ENCODE results near the gene CCDC146.

CCDC146 gene

DNA sequence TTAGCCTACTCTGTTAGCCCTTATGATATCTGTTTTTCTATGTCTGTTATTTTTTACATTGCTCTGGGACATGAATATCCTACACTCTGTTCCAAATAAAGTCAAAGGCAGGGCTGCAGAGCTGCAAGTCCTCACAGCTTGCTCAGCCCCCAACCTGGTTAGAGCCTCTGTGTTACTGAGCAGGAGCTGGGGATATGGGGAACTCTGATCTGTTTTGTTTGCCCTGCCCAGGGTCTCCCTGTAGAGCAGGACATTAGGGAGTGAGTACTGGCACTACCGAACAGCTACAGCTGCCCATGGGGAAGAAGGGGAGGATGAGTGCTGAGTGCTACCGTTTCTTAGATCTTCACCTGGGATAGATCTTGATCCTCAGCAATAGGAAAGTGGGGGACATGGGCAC is 110.1 kb downstream of the CCDC146 start:
- TF ChIP-seq, protein P1, sequence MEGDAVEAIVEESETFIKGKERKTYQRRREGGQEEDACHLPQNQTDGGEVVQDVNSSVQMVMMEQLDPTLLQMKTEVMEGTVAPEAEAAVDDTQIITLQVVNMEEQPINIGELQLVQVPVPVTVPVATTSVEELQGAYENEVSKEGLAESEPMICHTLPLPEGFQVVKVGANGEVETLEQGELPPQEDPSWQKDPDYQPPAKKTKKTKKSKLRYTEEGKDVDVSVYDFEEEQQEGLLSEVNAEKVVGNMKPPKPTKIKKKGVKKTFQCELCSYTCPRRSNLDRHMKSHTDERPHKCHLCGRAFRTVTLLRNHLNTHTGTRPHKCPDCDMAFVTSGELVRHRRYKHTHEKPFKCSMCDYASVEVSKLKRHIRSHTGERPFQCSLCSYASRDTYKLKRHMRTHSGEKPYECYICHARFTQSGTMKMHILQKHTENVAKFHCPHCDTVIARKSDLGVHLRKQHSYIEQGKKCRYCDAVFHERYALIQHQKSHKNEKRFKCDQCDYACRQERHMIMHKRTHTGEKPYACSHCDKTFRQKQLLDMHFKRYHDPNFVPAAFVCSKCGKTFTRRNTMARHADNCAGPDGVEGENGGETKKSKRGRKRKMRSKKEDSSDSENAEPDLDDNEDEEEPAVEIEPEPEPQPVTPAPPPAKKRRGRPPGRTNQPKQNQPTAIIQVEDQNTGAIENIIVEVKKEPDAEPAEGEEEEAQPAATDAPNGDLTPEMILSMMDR (IDR thresholded peaks at IDR 0.05; ENCODE audit: insufficient read depth, low read length, poor library complexity, severe bottlenecking): no peak
- no peak for TF ChIP-seq EZH2phosphoT487 (conservative IDR thresholded peaks at IDR 0.05; ENCODE audit: low read length)

DNA sequence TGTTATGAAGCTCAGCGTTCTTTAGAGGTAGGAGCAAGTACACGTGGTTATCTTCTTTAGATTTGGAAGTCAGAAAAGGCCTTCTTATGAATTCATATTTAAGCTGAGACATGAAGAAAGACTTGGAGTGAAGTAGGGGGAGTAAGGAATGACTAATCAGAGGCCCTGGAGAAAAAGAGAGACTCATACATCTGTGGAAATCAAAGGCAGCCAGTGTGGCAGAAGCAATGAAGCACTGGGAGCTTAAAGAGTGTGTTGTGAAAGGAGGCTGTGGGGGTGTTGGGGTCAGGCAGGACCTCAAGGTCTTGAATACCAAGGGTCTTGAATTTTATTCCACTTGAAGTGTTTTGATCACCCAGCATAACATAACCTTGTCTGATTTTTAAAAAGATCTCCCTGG is 112.9 kb downstream of the CCDC146 start:
- no peak overlapping the region for H3K9ac ChIP-seq (ENCODE audit: low read length)
- H3K9me2 ChIP-seq (replicated peaks; ENCODE audit: insufficient read depth, low read length): no peaks in the 10 kb centered on the region
- no peaks in the 10 kb centered on the region for H3K9me3 ChIP-seq (ENCODE audit: insufficient read depth, low read length)
- no peaks in the 10 kb centered on the region for H3K36me3 ChIP-seq (ENCODE audit: low read length)
- H3K4me2 ChIP-seq (ENCODE audit: low read depth, low read length, poor library complexity, severe bottlenecking): no peak overlapping the region
- no peaks in the 10 kb centered on the region for H3K27me3 ChIP-seq (ENCODE audit: low read length)
- H3K27ac ChIP-seq (ENCODE audit: low read depth, low read length): no peak overlapping the region
- no peaks in the 10 kb centered on the region for H3K79me2 ChIP-seq (ENCODE audit: insufficient read depth, low read length)
- no peaks in the 10 kb centered on the region for H4K20me1 ChIP-seq (ENCODE audit: low read depth, low read length)
- no peak overlapping the region for H2AFZ ChIP-seq (ENCODE audit: low read depth, low read length, severe bottlenecking)
- no peaks in the 10 kb centered on the region for H3F3A ChIP-seq (ENCODE audit: insufficient read depth)
- no peak for TF ChIP-seq EZH2phosphoT487 (conservative IDR thresholded peaks at IDR 0.05; ENCODE audit: low read length)
- TF ChIP-seq, protein P1 (IDR thresholded peaks at IDR 0.05; ENCODE audit: insufficient read depth, low read length, poor library complexity, severe bottlenecking): no peak
- H3K4me3 ChIP-seq (ENCODE audit: insufficient read depth, low read length, poor library complexity, severe bottlenecking): no peak overlapping the region

More for the DNA sequence above, 110.1 kb downstream of the CCDC146 start:
- Histone ChIP-seq H3K79me2 (ENCODE audit: insufficient read depth, low read length) (no peaks in the 10 kb centered on the region), H2AFZ (ENCODE audit: low read depth, low read length, severe bottlenecking) (no peak overlapping the region), H3K4me2 (ENCODE audit: low read depth, low read length, poor library complexity, severe bottlenecking) (no peak overlapping the region), H3K9ac (ENCODE audit: low read length) (no peak overlapping the region), H3K27me3 (ENCODE audit: low read length) (no peaks in the 10 kb centered on the region), H3F3A (ENCODE audit: insufficient read depth) (no peaks in the 10 kb centered on the region), H3K9me2 (replicated peaks; ENCODE audit: insufficient read depth, low read length) (no peaks in the 10 kb centered on the region), H3K27ac (ENCODE audit: low read depth, low read length) (no peak overlapping the region), H4K20me1 (ENCODE audit: low read depth, low read length) (no peaks in the 10 kb centered on the region), H3K36me3 (ENCODE audit: low read length) (no peaks in the 10 kb centered on the region), H3K4me3 (ENCODE audit: insufficient read depth, low read length, poor library complexity, severe bottlenecking) (no peak overlapping the region), H3K9me3 (ENCODE audit: insufficient read depth, low read length) (no peaks in the 10 kb centered on the region)

DNA sequence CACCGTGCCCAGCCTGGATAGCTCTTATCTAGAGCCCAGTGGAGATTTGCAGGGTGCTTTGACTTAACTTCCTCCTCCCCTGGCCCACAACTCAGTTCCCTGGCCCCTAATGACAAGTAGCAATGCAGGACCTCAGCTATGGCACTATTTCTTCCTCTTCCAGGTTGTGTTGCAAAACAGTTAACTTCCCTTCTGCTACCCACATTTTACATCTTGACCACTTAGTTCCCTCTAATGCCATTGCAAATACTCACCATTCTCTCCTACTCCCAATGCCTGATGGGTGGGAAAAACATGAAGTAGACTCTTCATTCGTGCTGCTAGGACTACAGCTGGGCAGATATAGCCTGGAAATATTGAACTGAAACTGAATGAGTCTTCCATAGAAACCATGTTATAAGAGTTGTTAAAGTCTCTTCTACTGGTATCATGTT is 116.3 kb downstream of the CCDC146 start:
- Histone ChIP-seq H2AFZ (ENCODE audit: low read depth, low read length, severe bottlenecking) (no peak overlapping the region), H3F3A (ENCODE audit: insufficient read depth) (no peaks in the 10 kb centered on the region)
- no peak for TF ChIP-seq EZH2phosphoT487 (conservative IDR thresholded peaks at IDR 0.05; ENCODE audit: low read length)
- TF ChIP-seq, protein P1 (IDR thresholded peaks at IDR 0.05; ENCODE audit: insufficient read depth, low read length, poor library complexity, severe bottlenecking): no peak

More for the DNA sequence above, 116.3 kb downstream of the CCDC146 start:
- no peaks in the 10 kb centered on the region for H3K79me2 ChIP-seq (ENCODE audit: insufficient read depth, low read length)
- no peaks in the 10 kb centered on the region for H3K9me3 ChIP-seq (ENCODE audit: insufficient read depth, low read length)
- no peaks in the 10 kb centered on the region for H3K27me3 ChIP-seq (ENCODE audit: low read length)
- H3K4me3 ChIP-seq (ENCODE audit: insufficient read depth, low read length, poor library complexity, severe bottlenecking): no peak overlapping the region
- no peak overlapping the region for H3K9ac ChIP-seq (ENCODE audit: low read length)
- H3K4me2 ChIP-seq (ENCODE audit: low read depth, low read length, poor library complexity, severe bottlenecking): no peak overlapping the region
- no peaks in the 10 kb centered on the region for H4K20me1 ChIP-seq (ENCODE audit: low read depth, low read length)
- no peaks in the 10 kb centered on the region for H3K9me2 ChIP-seq (replicated peaks; ENCODE audit: insufficient read depth, low read length)
- H3K36me3 ChIP-seq (ENCODE audit: low read length): no peaks in the 10 kb centered on the region
- H3K27ac ChIP-seq (ENCODE audit: low read depth, low read length): no peak overlapping the region
